GM18502 (cell line): ENCODE data around the gene HGD.
"Not testable (repeated sequence)": the region's sequence is repeated elsewhere in the genome, so short reads cannot be mapped to it uniquely, and the experiment has no call there.

ENCODE experiments used
- ATAC-seq: cut with Tn5 transposase; IDR thresholded peaks from one replicate; pipeline ENCODE4 v1.9.1; 2021; ENCODE audit warnings: mild to moderate bottlenecking; ENCODE audit not compliant: unreplicated experiment, poor library complexity

Gene HGD

DNA sequence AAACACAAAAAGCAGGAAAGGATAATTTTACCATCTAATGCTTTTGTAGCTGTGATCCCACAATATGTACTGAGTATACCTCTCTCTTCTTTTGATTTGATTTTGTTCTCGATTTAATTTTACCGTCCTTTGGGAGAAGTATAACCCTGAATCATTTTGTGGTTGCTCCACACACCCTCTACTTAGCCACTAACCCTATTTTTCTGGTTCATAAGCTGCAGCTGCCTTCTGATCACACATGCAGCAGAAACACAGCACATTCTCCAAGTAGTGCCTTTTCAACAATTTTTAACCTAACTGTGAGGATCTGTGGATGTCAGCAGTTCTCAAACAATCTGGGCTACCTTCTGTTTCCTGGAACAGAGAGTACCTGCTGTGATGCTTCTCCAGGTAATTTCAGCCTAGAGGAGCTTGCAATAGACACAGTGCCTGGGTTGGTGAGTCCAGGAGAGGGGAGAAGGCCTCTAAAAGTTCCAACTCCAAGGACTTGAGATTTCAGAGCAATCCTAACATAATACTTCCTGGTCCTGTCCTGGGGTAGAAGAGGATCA lies 40.3 kb downstream of the HGD start:
- ATAC-seq, result no peak

GRCh38 chr3:120640231-120640630 lies 41.8 kb downstream of the HGD start:
- no peak for ATAC-seq

DNA sequence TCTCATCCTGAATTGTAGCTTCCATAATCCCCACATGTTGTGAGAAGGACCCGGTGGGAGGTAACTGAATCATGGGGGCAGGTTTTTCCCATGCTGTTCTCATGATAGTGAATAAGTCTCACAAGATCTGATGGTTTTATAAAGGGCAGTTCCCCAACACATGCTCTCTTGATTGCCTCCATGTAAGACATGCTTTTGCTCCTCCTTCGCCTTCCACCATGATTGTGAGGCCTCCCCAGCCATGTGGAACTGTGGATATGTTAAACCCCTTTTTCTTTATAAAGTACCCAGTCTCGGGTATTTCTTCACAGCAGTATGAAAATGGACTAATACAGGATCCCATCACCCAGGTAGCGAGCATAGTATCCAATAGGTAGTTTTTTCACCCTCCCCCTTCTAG lies 43.2 kb downstream of the HGD start:
- not testable (repeated sequence) for ATAC-seq

DNA sequence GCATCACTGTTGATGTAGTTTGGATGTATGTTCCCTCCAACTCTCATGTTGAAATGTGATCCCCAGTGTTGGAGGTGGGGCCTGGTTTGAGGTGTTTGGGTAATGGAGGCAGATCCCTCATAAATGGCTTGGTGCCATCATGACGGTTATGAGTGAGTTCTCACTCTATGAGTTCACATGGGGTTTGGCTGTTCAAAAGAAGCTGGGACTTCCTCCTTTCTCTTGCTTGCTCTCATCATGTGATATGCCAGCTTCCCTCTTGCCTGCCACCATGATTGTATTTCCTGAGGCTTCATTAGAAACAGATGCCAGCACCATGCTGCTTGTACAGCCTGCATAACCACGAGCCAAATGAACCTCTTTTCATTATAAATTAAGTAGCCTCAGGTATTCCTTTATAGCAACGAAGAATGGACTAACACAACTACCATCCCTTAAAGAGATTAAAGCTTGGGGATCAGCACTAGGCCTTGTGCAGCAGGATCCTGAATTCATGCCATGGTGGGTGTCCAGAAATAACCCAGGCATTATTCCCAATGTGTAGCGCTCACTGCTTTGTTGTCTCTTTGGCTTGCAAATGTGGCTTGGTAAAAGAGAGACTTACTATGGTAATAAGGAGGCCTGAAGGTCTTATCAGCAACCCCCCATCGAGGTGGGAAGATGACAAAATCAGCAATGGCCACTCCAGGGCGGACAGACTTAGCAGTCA lies 44.0 kb downstream of the HGD start:
- no peak for ATAC-seq

DNA sequence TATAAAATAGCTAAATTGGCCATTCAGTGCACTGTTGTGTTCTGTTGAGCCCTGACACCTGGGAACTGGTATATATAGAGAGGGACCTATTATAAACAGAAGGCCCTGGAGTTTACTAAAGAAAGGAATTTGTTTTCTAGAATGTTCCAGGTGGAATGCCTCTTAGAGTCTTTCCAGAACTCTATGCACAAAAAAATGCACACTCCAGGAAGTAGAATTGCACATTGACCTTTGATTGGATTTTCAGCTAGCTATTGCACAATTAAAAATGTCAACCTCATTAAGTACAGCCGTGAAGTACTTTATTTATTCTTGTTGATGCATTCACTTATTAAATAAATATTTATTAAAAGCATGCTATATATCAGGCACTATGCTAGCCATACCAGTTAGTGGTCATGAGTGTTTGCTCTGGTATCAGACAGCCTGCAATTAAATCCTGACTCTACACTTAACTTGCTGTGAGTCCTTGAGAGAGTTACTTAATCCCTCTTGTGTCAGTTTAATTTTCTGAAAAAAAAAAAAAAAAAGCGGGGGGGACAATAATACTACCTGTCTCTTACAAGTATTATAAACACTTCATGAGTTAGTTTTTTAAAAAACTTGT lies 45.1 kb downstream of the HGD start:
- no peak for ATAC-seq

DNA sequence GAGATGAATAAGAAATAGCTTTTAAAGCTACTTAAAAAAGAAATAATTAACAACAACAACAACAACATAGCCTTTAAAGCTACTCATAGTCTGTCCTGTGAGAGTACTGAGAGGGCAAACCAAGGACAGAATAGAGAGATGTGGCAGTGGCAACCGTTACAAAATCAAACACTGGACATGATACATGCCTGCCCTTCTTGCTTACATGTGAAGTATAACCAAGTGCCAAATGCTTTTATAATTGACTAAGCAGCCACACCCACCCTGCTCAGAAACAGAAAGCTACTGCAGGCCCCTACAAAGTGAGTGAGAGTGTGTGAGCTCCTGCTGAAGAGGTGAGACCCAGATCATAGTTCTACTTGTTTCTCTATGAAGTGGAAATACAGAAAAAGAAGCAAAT lies 47.5 kb downstream of the HGD start:
- no peak for ATAC-seq

- ATAC-seq, result no peak
Measured at GRCh38 chr3:120625159-120625586, 56.9 kb downstream of the HGD start.

DNA sequence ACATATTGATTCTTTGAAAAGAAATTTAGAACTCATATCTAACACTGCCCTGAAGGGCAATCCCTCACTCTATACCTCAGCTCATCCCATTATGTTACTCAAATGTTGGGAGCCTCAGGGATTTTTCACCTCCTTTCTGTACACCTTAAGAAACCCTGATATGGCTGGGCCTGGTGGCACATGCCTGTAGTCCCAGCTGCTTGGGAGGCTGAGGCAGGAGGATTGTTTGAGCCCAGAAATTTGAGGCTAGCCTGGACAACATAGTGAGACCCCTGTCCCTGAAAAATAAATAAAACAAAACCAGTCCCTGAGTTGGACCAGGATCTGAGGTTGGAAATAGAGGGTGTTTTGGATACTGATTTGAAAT lies 58.3 kb downstream of the HGD start:
- no peak for ATAC-seq

- no peak for ATAC-seq
Measured at GRCh38 chr3:120622870-120623726, 58.9 kb downstream of the HGD start.

GRCh38 chr3:120622457-120622856 lies 59.6 kb downstream of the HGD start:
- ATAC-seq, result no peak

DNA sequence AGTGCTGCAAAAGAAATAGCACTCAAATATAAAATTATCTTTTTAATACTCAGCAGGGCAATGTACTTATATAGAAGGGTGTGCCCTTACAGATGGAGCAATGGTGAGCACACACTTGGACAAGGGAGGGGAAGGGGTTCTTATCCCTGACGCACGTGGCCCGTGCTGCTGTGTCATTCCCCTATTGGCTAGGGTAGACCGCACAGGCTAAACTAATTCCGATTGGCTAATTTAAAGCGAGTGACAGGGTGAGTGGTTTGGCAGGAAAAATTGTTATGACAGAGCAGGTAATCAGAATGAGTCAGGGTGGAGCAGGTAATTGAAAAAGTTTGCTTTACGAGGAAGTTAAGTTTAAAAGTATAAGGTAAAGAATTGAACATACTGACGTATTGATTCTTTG lies 65.3 kb downstream of the HGD start:
- not testable (repeated sequence) for ATAC-seq

DNA sequence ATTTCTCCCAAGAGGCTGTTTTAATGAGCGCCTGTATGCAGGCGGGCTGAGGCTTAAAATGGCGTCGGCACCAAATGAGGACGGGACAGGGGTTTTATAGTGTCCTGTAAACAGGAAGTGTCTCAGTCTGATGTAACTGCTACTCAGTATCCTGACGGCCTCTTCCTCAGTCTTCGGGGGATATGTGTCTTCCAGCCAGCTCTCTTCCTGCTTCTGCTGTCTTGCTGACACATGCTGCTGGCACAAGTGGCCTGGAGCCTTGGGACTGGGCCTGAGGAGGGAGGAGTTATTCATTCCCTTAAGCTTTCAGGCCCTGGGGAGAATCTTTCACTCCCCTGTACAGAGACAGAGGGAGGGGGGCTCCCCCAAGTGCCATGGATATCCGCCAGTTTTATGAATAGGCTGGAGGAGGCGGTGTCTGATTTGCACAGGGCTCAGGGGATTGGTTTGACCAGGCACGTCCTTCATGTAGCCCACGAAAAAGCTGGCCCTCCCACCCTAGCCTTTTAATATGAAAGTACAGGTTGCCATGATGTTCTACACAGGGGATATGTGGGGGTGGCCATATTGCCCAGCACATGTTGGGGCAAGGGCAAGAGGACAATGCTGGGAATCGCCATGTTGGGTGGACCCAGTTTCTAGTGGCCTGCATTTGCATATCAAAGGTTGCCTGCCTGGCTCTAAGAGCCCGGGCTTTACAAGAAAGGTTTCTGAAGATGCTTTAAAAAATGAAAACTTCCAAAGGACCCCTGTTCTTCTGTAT lies 66.0 kb downstream of the HGD start:
- ATAC-seq, result no peak

GRCh38 chr3:120614765-120615164 lies 67.3 kb downstream of the HGD start:
- ATAC-seq, result no peak

DNA sequence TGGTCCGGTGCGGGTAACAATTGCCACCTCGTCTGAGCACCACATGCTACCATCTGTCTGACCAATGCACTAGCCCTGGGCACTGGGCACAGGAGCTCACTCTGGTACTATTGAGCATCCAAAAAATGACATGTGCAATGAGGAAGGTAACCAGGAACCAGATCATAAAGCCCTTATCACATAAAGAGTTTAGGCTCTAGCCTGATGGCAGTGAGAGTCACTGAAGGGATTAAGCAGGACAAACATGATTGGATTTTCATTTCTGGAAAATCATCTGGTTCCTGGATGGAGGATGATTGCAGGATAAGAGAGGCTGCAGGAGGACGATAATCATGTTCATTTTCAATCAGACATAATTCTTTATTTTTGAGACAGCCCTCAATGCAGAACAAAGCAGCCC lies 73.5 kb downstream of the HGD start:
- ATAC-seq, result no peak

DNA sequence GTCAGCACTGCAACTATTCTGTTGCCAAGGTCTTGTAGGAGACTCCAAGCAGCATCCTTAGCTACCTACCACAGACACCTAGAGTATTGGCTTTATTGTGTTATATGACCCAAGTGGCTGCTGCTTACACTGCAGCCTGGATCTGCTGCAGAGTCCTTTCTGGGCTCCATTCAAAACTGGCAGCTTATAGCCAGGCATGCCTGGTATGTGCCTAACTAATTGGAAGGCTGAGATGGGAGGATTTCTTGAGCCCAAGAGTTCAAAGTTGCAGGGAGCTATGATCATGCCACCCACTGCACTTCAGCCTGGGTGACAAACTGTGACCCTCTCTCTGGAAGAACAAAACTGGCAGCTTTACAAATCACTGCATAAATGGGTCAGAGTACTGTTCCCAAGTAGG lies 77.3 kb downstream of the HGD start:
- no peak for ATAC-seq

DNA sequence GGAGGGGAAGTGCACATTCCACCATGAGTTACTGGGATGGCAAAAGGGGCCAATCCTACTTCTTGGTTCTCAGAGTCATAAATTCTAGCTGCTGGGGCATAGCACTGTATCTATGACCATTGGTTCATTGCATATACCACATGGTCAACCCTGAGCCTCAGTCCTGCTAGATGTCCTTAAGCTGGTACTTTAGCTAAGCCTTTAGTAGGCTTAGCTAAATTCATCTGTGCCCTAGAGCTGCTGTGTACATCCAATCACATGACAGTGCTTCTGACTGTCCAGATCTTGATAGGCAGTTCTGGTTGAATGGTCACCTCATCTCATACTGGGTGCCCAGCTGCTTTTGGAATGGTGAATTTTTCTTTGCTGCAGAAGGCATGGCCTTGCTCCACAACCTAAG lies 77.7 kb downstream of the HGD start:
- no peak for ATAC-seq

DNA sequence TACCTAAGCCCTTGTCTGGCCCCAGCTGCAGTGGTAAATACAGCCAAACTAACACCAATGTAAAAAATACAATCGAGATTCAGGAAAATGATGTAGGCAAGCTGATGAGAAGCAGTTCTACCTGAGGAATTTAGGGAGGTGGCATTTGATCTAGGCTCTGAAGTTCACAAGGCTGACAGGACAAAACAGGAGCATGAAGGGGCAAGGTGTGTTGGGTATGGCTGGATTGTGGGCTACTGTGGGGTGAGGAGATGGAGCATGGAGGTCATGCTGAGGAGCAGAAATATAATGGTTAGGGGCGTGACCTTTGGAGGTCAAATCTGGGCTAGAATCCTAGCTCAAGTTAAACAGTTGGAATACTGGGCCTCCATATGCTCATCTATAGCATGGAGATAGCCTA lies 79.4 kb downstream of the HGD start:
- ATAC-seq, result no peak

DNA sequence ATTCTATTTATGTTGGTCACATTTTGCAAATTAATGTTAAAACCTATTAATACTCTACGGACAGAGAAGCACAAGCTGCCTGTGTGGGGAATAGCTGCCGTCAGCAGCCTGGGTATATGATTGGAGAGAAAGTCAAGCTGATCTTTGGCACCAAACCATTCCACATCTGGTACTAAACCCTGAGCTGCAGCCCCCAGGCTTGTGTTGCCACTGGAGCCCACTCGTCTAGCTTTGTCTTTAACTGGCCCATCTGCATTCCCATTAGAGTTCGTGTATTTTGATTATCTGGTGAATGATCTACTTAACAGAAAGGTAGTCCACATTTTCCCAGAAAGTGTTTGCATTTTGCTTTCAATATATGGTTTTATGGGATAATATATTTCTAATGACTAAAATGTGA lies 80.5 kb downstream of the HGD start:
- ATAC-seq, result no peak

DNA sequence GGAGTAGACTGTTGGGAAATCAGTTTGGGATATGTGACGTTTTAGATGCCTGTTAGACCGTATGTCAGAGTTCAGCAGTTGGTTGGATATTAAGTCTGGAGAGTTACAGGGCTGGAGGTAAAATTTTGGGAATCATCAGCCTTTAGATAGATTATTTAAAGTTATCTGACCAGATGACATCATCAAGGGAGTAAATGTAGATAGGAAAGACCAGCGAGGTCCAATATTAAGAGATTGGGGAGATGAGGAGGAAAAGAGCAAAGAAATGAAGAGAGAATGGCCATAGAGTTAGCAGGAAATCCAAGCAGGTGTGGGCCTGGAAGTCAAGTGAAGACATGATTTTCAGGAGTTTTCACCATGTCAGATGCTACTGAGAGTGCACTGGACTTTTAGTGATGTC lies 82.8 kb downstream of the HGD start:
- ATAC-seq, result no peak

DNA sequence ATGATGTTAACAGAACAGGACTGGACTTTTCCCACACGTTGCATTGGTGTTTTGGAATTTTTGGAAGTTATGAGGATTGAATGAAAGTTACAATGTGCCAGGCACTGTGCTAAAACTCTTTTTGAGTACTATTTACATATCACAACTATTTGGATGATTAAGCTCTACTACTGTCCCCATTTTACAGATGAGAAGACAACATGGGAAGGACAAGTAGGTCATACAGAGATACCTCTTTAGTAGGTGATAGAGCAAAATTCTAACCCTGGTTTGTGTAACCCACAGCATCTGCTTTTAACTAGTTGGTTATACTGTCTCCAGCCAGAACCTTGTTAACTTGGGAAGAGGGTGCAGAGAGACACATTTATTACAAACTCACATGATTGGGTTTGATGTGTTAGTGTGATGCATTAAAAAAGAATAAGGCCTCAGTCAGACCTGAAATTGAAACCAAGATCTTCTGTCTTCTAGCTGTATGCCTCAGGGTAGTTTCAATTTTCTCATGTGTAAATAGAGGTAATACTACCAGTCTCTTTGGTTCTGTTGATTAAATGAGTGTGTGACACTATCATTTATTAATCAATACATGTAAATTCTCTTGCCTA lies 84.5 kb downstream of the HGD start:
- ATAC-seq, result peak; percentile 45
